SK-N-SH (cell line): ENCODE results near the gene DOK6. TPM values are rescaled to one million over a fixed set of nuclear protein-coding genes. Genes with fewer than 3 reads are reported as not detected.

Experiments used
- CTCF ChIA-PET: fragments of 300-600, 350-600 bp; formaldehyde crosslinking; extraction: SDS; loops from one replicate; lab custom pipeline; 2021; lab: Yijun Ruan, JAX
- POLR2A ChIA-PET: fragments of 350-600 bp; sonication (Branson Sonifier 250); formaldehyde crosslinking; extraction: SDS; loops from one replicate; lab custom pipeline; 2020; ENCODE audit warnings: antibody characterized with exemption, inconsistent platforms; lab: Yijun Ruan, JAX
- DNase-seq: peaks from one replicate; pipeline ENCODE4 v3.0.0; 2012
- H2AFZ ChIP-seq: fragments of 200-600 bp; sonication (generic); 2 replicates; pipeline ENCODE4 v1.8.1; 2016; ENCODE audit warnings: antibody characterized with exemption, mild to moderate bottlenecking, low read depth
- H3F3A ChIP-seq: fragments of 200-600 bp; sonication (generic); replicated peaks from 2 replicates; pipeline ENCODE3; 2016; ENCODE audit warnings: antibody characterized with exemption, mild to moderate bottlenecking; ENCODE audit not compliant: insufficient read depth
- H3K27ac ChIP-seq, 2 experiments: fragments of 200-500 bp in 1 of 2; fragments of 200-600 bp in 1 of 2; sonication (Bioruptor generic) in 1 of 2; sonication (generic), shearing (Covaris generic) in 1 of 2; 2 replicates each; pipeline versions ENCODE4 v1.5.1 to v1.6.1; 2014 to 2016; ENCODE audit warnings: low read depth in 2 of 2, inconsistent platforms in 1 of 2, low read length in 1 of 2, mild to moderate bottlenecking in 1 of 2, mixed read lengths in 1 of 2
- H3K27me3 ChIP-seq: fragments of 200-600 bp; sonication (generic), shearing (Covaris generic); 2 replicates; pipeline ENCODE4 v1.6.1; 2016; ENCODE audit warnings: mixed run types; ENCODE audit not compliant: insufficient read depth
- H3K36me3 ChIP-seq, 2 experiments: fragments of 200-500 bp in 1 of 2; fragments of 200-600 bp in 1 of 2; sonication (Bioruptor generic) in 1 of 2; sonication (generic) in 1 of 2; replicated peaks in 1 of 2; 2 replicates each; pipeline versions ENCODE3 to v1.5.1; 2014 to 2016; ENCODE audit warnings: low read length in 1 of 2, mild to moderate bottlenecking in 1 of 2; ENCODE audit not compliant: insufficient read depth in 2 of 2, control insufficient read depth in 1 of 2
- H3K4me1 ChIP-seq, 2 experiments: fragments of 200-500 bp in 1 of 2; fragments of 200-600 bp in 1 of 2; sonication (Bioruptor generic) in 1 of 2; sonication (generic), shearing (Covaris generic) in 1 of 2; 2 replicates each; pipeline versions ENCODE4 v1.5.1 to v1.6.1; 2014 to 2016; ENCODE audit warnings: low read depth in 1 of 2, low read length in 1 of 2, mixed run types in 1 of 2; ENCODE audit not compliant: insufficient read depth in 2 of 2, control insufficient read depth in 1 of 2
- H3K4me2 ChIP-seq: fragments of 200-600 bp; sonication (generic), shearing (Covaris generic); 2 replicates; pipeline ENCODE4 v1.6.1; 2017; ENCODE audit warnings: mixed run types
- H3K4me3 ChIP-seq, 2 experiments: fragments of 200-500 bp in 1 of 2; fragments of 200-600 bp in 1 of 2; sonication (Bioruptor generic) in 1 of 2; sonication (generic), shearing (Covaris generic) in 1 of 2; 2 replicates each; pipeline versions ENCODE4 v1.5.1 to v1.8.1; 2014 to 2016; ENCODE audit warnings: low read depth in 2 of 2, inconsistent platforms in 1 of 2, low read length in 1 of 2, mild to moderate bottlenecking in 1 of 2, mixed read lengths in 1 of 2, moderate library complexity in 1 of 2
- H3K79me2 ChIP-seq: fragments of 200-600 bp; sonication (generic); 2 replicates; pipeline ENCODE4 v1.8.1; 2017; ENCODE audit warnings: mild to moderate bottlenecking; ENCODE audit not compliant: insufficient read depth
- H3K9ac ChIP-seq: fragments of 200-600 bp; sonication (generic); 2 replicates; pipeline ENCODE4 v1.6.1; 2017; ENCODE audit warnings: mixed run types
- H3K9me2 ChIP-seq: fragments of 200-600 bp; sonication (generic); 2 replicates; pipeline ENCODE4 v1.6.1; 2017; ENCODE audit warnings: mixed run types
- H3K9me3 ChIP-seq: fragments of 200-600 bp; sonication (generic); 2 replicates; pipeline ENCODE4 v1.6.1; 2017; ENCODE audit warnings: mixed run types, mild to moderate bottlenecking, moderate library complexity
- H4K20me1 ChIP-seq: fragments of 200-600 bp; sonication (generic); 2 replicates; pipeline ENCODE4 v1.6.1; 2017; ENCODE audit warnings: mild to moderate bottlenecking, mixed run types; ENCODE audit not compliant: insufficient read depth
- CHD2 ChIP-seq: fragments of 150-350 bp; IDR thresholded peaks from 2 replicates; pipeline ENCODE4 v1.6.1; 2018; ENCODE audit warnings: low read length; ENCODE audit not compliant: partially characterized antibody
- ELF1 ChIP-seq: IDR thresholded peaks from 2 replicates; pipeline ENCODE4 v1.4.0; 2012
- EP300 ChIP-seq, 2 experiments: IDR thresholded peaks; 2 replicates each; pipeline versions ENCODE4 v1.4.0 to v1.6.1; 2012; ENCODE audit warnings: borderline replicate concordance in 1 of 2, low read depth in 1 of 2, low read length in 1 of 2
- EZH2phosphoT487 ChIP-seq: fragments of 200-600 bp; sonication (generic); IDR thresholded peaks from 2 replicates; pipeline ENCODE4 v1.6.1; 2017; ENCODE audit warnings: low read depth, mixed run types, mild to moderate bottlenecking, antibody characterized with exemption, moderate library complexity, borderline replicate concordance
- FOXJ3 ChIP-seq: sonication (generic); formaldehyde crosslinking; IDR thresholded peaks from 2 replicates; pipeline ENCODE4 v1.5.1; 2020; ENCODE audit warnings: mild to moderate bottlenecking, missing genetic modification reagents
- FOXM1 ChIP-seq: IDR thresholded peaks from 2 replicates; pipeline ENCODE4 v1.4.0; 2012; ENCODE audit warnings: low read depth, mild to moderate bottlenecking
- GABPA ChIP-seq: IDR thresholded peaks from 2 replicates; pipeline ENCODE4 v1.4.0; 2012; ENCODE audit warnings: low read depth, mild to moderate bottlenecking
- GATA2 ChIP-seq: sonication (generic); formaldehyde crosslinking; IDR thresholded peaks from 2 replicates; pipeline ENCODE4 v1.5.0; 2020; ENCODE audit warnings: mild to moderate bottlenecking, missing genetic modification reagents
- MAX ChIP-seq: IDR thresholded peaks from 2 replicates; pipeline ENCODE4 v1.4.0; 2012; ENCODE audit warnings: low read depth
- MEF2A ChIP-seq: IDR thresholded peaks from 2 replicates; pipeline ENCODE4 v1.4.0; 2012; ENCODE audit warnings: low read depth, borderline replicate concordance
- MXI1 ChIP-seq: IDR thresholded peaks from 2 replicates; pipeline ENCODE4 v1.6.1; 2012; ENCODE audit warnings: mild to moderate bottlenecking, low read depth, low read length, improper control_type of control experiment
- NFIC ChIP-seq: IDR thresholded peaks from 2 replicates; pipeline ENCODE4 v1.4.0; 2012; ENCODE audit warnings: borderline replicate concordance
- NRF1 ChIP-seq: IDR thresholded peaks from 2 replicates; pipeline ENCODE4 v1.6.1; 2012; ENCODE audit warnings: low read depth, mild to moderate bottlenecking, low read length
- PBX3 ChIP-seq: IDR thresholded peaks from 2 replicates; pipeline ENCODE4; 2012
- POLR2AphosphoS5 ChIP-seq: IDR thresholded peaks from 2 replicates; pipeline ENCODE4 v1.6.1; 2012; ENCODE audit warnings: low read depth, low read length
- RAD21 ChIP-seq: IDR thresholded peaks from 2 replicates; pipeline ENCODE4 v1.6.1; 2012; ENCODE audit warnings: mild to moderate bottlenecking, low read length
- RXRA ChIP-seq: IDR thresholded peaks from 2 replicates; pipeline ENCODE4 v1.4.0; 2012; ENCODE audit warnings: low read depth, mild to moderate bottlenecking, borderline replicate concordance
- SIN3A ChIP-seq: IDR thresholded peaks from 2 replicates; pipeline ENCODE4 v1.6.1; 2012; ENCODE audit warnings: low read depth, mild to moderate bottlenecking, low read length, moderate library complexity, borderline replicate concordance
- TAF1 ChIP-seq: IDR thresholded peaks from 2 replicates; pipeline ENCODE4 v1.6.1; 2012; ENCODE audit warnings: low read depth, mild to moderate bottlenecking, low read length, moderate library complexity, borderline replicate concordance
- TEAD4 ChIP-seq: IDR thresholded peaks from 2 replicates; pipeline ENCODE4 v1.4.0; 2012; ENCODE audit warnings: mild to moderate bottlenecking, borderline replicate concordance; ENCODE audit not compliant: insufficient read depth
- USF1 ChIP-seq: IDR thresholded peaks from 2 replicates; pipeline ENCODE4 v1.4.0; 2012; ENCODE audit warnings: low read depth, borderline replicate concordance
- YY1 ChIP-seq: IDR thresholded peaks from 2 replicates; pipeline ENCODE4 v1.4.0; 2012; ENCODE audit warnings: low read depth, mild to moderate bottlenecking
- WGBS: methylation state at CpG from one replicate; pipeline ENCODE4 v1.1.6; 2017; ENCODE audit warnings: low lambda C conversion rate; 5-methylcytosine and 5-hydroxymethylcytosine counted together
- polyA plus RNA-seq, 3 experiments: library from polyadenylated mRNA; depleted of rRNA; stranded (reverse); fragments of >200 nt; gene quantifications; 2 replicates each; pipeline ENCODE4 v1.2.3, GENCODE V29; 2012
- TF ChIP-seq, protein P1 (sequence below): fragments of 200-600 bp; sonication (generic); IDR thresholded peaks from 2 replicates; pipeline ENCODE4 v1.6.1; 2017; ENCODE audit warnings: antibody characterized with exemption, mild to moderate bottlenecking, moderate library complexity

Gene DOK6
- polyA plus RNA-seq, 1 of the 3 experiments (the other 2 are of a cell fraction): 3.9 TPM

GRCh38 chr18:69866212-69866611 lies 465.5 kb downstream of the DOK6 start (continued):
- TF ChIP-seq MEF2A (no peak), ELF1 (no peak), SIN3A (no peak), NFIC (no peak)

- ChIA-PET CTCF (no interaction called here), POLR2A (no interaction called here)
- Histone ChIP-seq H3K79me2 (no peaks in the 10 kb centered on the region), H4K20me1 (no peaks in the 10 kb centered on the region), H3K9ac (no peak overlapping the region), H3K4me2 (no peak overlapping the region), H3K9me2 (no peaks in the 10 kb centered on the region), H3K36me3 (no peaks in the 10 kb centered on the region), H3F3A (no peaks in the 10 kb centered on the region), H3K4me3 (no peak overlapping the region), H2AFZ (no peak overlapping the region), H3K4me1 (peaks cover 0 to 2% of the 10 kb centered on the region in 2 experiments; a peak in 1 of 4 replicates), H3K27ac (no peak overlapping the region), H3K9me3 (no peaks in the 10 kb centered on the region), H3K27me3 (no peaks in the 10 kb centered on the region)
- WGBS: 87% methylated on average over 4 of the region's 4 CpGs
- no peak for DNase-seq
- TF ChIP-seq RAD21 (no peak), EP300 (IDR thresholded peaks at IDR 0.05; ENCODE audit: borderline replicate concordance in 1 of 2, low read depth in 1 of 2, low read length in 1 of 2) (no peak), SIN3A (no peak), GATA2 (no peak), FOXJ3 (no peak), USF1 (no peak), MAX (no peak), GABPA (no peak), FOXM1 (no peak), POLR2AphosphoS5 (no peak), MEF2A (no peak), TEAD4 (no peak), CHD2 (no peak), TAF1 (no peak), NRF1 (no peak)
These were observed 470.0 kb downstream of the DOK6 start for GRCh38 chr18:69870736-69871135.

DNA sequence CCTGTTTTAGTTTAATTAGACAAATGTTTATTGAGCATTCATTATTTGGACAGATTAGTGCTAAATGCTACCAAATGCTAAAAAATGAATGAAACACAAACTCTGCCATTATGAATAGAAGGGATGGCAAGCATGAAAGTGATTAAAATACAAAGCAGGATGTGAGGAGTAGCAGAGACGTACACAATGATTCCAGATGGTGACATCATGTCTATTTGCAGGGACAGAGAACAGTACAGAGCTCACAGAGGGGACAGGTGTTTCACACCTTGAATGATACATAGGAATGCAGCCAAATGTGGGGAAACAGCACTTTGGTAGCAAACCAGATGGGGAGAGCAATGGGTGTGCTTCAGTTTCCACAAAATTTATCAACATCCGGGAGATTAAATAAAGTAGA lies 470.7 kb downstream of the DOK6 start:
- POLR2A ChIA-PET: no interaction called here
- Histone ChIP-seq H3F3A (no peaks in the 10 kb centered on the region), H3K9me3 (no peaks in the 10 kb centered on the region), H3K27me3 (no peaks in the 10 kb centered on the region), H3K4me2 (no peak overlapping the region), H3K9me2 (no peaks in the 10 kb centered on the region), H3K4me3 (no peak overlapping the region), H3K9ac (no peak overlapping the region), H3K4me1 (peaks cover 0 to 2% of the 10 kb centered on the region in 2 experiments; a peak in 1 of 4 replicates), H3K79me2 (no peaks in the 10 kb centered on the region), H4K20me1 (no peaks in the 10 kb centered on the region), H3K27ac (no peak overlapping the region), H3K36me3 (no peaks in the 10 kb centered on the region), H2AFZ (no peak overlapping the region)
- DNase-seq: no peak
- CTCF ChIA-PET: no interaction called here
- 93% methylated on average over 2 of the region's 2 CpGs for WGBS
- TF ChIP-seq PBX3 (no peak), YY1 (no peak), CHD2 (no peak), MXI1 (no peak), RAD21 (no peak), EZH2phosphoT487 (no peak), MAX (no peak), TEAD4 (no peak), POLR2AphosphoS5 (no peak), ELF1 (no peak), GABPA (no peak), RXRA (no peak)
- TF ChIP-seq, protein P1, sequence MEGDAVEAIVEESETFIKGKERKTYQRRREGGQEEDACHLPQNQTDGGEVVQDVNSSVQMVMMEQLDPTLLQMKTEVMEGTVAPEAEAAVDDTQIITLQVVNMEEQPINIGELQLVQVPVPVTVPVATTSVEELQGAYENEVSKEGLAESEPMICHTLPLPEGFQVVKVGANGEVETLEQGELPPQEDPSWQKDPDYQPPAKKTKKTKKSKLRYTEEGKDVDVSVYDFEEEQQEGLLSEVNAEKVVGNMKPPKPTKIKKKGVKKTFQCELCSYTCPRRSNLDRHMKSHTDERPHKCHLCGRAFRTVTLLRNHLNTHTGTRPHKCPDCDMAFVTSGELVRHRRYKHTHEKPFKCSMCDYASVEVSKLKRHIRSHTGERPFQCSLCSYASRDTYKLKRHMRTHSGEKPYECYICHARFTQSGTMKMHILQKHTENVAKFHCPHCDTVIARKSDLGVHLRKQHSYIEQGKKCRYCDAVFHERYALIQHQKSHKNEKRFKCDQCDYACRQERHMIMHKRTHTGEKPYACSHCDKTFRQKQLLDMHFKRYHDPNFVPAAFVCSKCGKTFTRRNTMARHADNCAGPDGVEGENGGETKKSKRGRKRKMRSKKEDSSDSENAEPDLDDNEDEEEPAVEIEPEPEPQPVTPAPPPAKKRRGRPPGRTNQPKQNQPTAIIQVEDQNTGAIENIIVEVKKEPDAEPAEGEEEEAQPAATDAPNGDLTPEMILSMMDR: no peak
